Liver (tissue), 9 donors: Measurements from ENCODE around the gene SLC5A6. TPM values are rescaled to one million over a fixed set of nuclear protein-coding genes. Genes with fewer than 3 reads are reported as not detected.

Experiments
- DNase-seq: peaks from one replicate; pipeline ENCODE4 v3.0.0-alpha.2; 2017; ENCODE audit warnings: low spot score
- H3K27ac ChIP-seq, 2 donors: one replicate each; pipeline ENCODE4 v1.7.0; 2013; ENCODE audit warnings: inconsistent platforms in 2 of 2, low read length in 2 of 2, control low read depth in 1 of 2, low read depth in 1 of 2, mild to moderate bottlenecking in 1 of 2
- H3K27me3 ChIP-seq, 4 donors: one replicate each; pipeline versions ENCODE4 v1.6.1 to v1.7.0; 2013; ENCODE audit warnings: low read length in 3 of 4, inconsistent platforms in 1 of 4, mild to moderate bottlenecking in 1 of 4, moderate library complexity in 1 of 4; ENCODE audit not compliant: control insufficient read depth in 4 of 4, insufficient read depth in 4 of 4
- H3K36me3 ChIP-seq, 4 donors: one replicate each; pipeline versions ENCODE4 v1.6.1 to v1.7.0; 2013; ENCODE audit warnings: low read length in 3 of 4, mild to moderate bottlenecking in 3 of 4, low read depth in 1 of 4, moderate library complexity in 1 of 4; ENCODE audit not compliant: control insufficient read depth in 4 of 4, insufficient read depth in 3 of 4
- H3K4me1 ChIP-seq, 4 donors: one replicate each; pipeline versions ENCODE4 v1.6.1 to v1.7.0; 2013; ENCODE audit warnings: low read length in 3 of 4, mild to moderate bottlenecking in 3 of 4, moderate library complexity in 1 of 4; ENCODE audit not compliant: control insufficient read depth in 4 of 4, insufficient read depth in 4 of 4
- H3K4me3 ChIP-seq, 3 donors: one replicate each; pipeline versions ENCODE4 v1.6.1 to v1.7.0; 2013; ENCODE audit warnings: low read length in 3 of 3, control low read depth in 1 of 3, low read depth in 1 of 3, mild to moderate bottlenecking in 1 of 3
- H3K9ac ChIP-seq, 2 donors: one replicate each; pipeline ENCODE4 v1.7.0; 2013; ENCODE audit warnings: low read length in 2 of 2, mild to moderate bottlenecking in 2 of 2, moderate library complexity in 2 of 2, control low read depth in 1 of 2, low read depth in 1 of 2
- H3K9me3 ChIP-seq, 4 donors: one replicate each; pipeline versions ENCODE4 v1.6.1 to v1.7.0; 2013; ENCODE audit warnings: low read length in 3 of 4; ENCODE audit not compliant: control insufficient read depth in 4 of 4
- EGR1 ChIP-seq, 2 donors: IDR thresholded peaks; 2 replicates each; pipeline ENCODE4 v1.6.1; 2016 to 2018; ENCODE audit warnings: antibody characterized with exemption in 2 of 2, low read depth in 2 of 2
- FOXA1 ChIP-seq: IDR thresholded peaks from 2 replicates; pipeline ENCODE4 v1.6.1; 2016; ENCODE audit warnings: antibody characterized with exemption
- FOXA2 ChIP-seq: IDR thresholded peaks from 2 replicates; pipeline ENCODE4 v1.6.1; 2016; ENCODE audit warnings: antibody characterized with exemption
- GABPA ChIP-seq, 2 donors: IDR thresholded peaks in 1 of 2; conservative IDR thresholded peaks in 1 of 2; 2 replicates each; pipeline ENCODE4 v1.6.1; 2016; ENCODE audit warnings: antibody characterized with exemption in 2 of 2, mild to moderate bottlenecking in 1 of 2, moderate library complexity in 1 of 2
- HNF4A ChIP-seq, 2 donors: conservative IDR thresholded peaks; 2 replicates each; pipeline ENCODE4 v1.6.1; 2016; ENCODE audit warnings: antibody characterized with exemption in 2 of 2, mild to moderate bottlenecking in 2 of 2
- HNF4G ChIP-seq: IDR thresholded peaks from 2 replicates; pipeline ENCODE4 v1.6.1; 2016; ENCODE audit warnings: antibody characterized with exemption
- JUND ChIP-seq, 2 donors: IDR thresholded peaks; 2 replicates each; pipeline ENCODE4 v1.6.1; 2016; ENCODE audit warnings: antibody characterized with exemption in 2 of 2
- NR2F2 ChIP-seq: IDR thresholded peaks from 2 replicates; pipeline ENCODE4 v1.6.1; 2016; ENCODE audit warnings: antibody characterized with exemption
- RAD21 ChIP-seq, 2 donors: IDR thresholded peaks; 2 replicates each; pipeline ENCODE4 v1.6.1; 2016; ENCODE audit warnings: antibody characterized with exemption in 2 of 2, mild to moderate bottlenecking in 2 of 2
- RXRA ChIP-seq, 2 donors: IDR thresholded peaks; 2 replicates each; pipeline ENCODE4 v1.6.1; 2017 to 2018; ENCODE audit warnings: antibody characterized with exemption in 2 of 2, mild to moderate bottlenecking in 1 of 2
- SP1 ChIP-seq: IDR thresholded peaks from 2 replicates; pipeline ENCODE4 v1.6.1; 2018; ENCODE audit warnings: antibody characterized with exemption, mild to moderate bottlenecking
- TAF1 ChIP-seq: conservative IDR thresholded peaks from 2 replicates; pipeline ENCODE4 v1.6.1; 2016; ENCODE audit warnings: antibody characterized with exemption, mild to moderate bottlenecking
- YY1 ChIP-seq: IDR thresholded peaks from 2 replicates; pipeline ENCODE4 v1.6.1; 2016; ENCODE audit warnings: antibody characterized with exemption, mild to moderate bottlenecking
- WGBS: extraction: QIAGEN DNeasy Blood & Tissue Kit; methylation state at CpG from one replicate; pipeline ENCODE4 v1.1.7; 2013; 5-methylcytosine and 5-hydroxymethylcytosine counted together
- polyA plus RNA-seq, 2 donors: library from polyadenylated mRNA; stranded (reverse) in 1 of 2; unstranded in 1 of 2; fragments of 200-250 nt in 1 of 2; fragments of >200 nt in 1 of 2; fragmentation: Nextera tagmentation in 1 of 2; extraction: Ambion mirVana in 1 of 2; gene quantifications; one replicate each; pipeline versions ENCODE4 v1.2.1 to v1.2.3, GENCODE V29; 2013 to 2015
- total RNA-seq, 2 donors: library from RNA; depleted of rRNA; stranded (reverse); fragments of >200 nt; gene quantifications; one replicate each; pipeline ENCODE4 v1.2.3, GENCODE V29; 2014
- TF ChIP-seq, protein P1 (sequence below): IDR thresholded peaks from 2 replicates; pipeline ENCODE4 v1.6.1; 2016; ENCODE audit warnings: antibody characterized with exemption
- TF ChIP-seq, protein P2 (sequence below): IDR thresholded peaks from 2 replicates; pipeline ENCODE4 v1.6.1; 2016; ENCODE audit warnings: antibody characterized with exemption
- TF ChIP-seq, protein P3 (sequence below): fragments of 150-350 bp; IDR thresholded peaks from 2 replicates; pipeline ENCODE4 v1.5.1; 2017; ENCODE audit warnings: improper control_type of control experiment, low read depth, low read length; ENCODE audit not compliant: missing input control
- TF ChIP-seq, protein P4 (sequence below): IDR thresholded peaks from 2 replicates; pipeline ENCODE4 v1.6.1; 2016; ENCODE audit warnings: antibody characterized with exemption, mild to moderate bottlenecking
- TF ChIP-seq, protein P5 (sequence below): IDR thresholded peaks from 2 replicates; pipeline ENCODE4 v1.6.1; 2016; ENCODE audit warnings: antibody characterized with exemption
- donor health status: healthy.
- donor health status: healthy.
- donor health status: healthy.
- donor health status: healthy.
- donor health status: healthy.

Gene SLC5A6
- total and polyA plus RNA-seq, 4 donors, result 12.5 to 217 (median 73.0) TPM

DNA sequence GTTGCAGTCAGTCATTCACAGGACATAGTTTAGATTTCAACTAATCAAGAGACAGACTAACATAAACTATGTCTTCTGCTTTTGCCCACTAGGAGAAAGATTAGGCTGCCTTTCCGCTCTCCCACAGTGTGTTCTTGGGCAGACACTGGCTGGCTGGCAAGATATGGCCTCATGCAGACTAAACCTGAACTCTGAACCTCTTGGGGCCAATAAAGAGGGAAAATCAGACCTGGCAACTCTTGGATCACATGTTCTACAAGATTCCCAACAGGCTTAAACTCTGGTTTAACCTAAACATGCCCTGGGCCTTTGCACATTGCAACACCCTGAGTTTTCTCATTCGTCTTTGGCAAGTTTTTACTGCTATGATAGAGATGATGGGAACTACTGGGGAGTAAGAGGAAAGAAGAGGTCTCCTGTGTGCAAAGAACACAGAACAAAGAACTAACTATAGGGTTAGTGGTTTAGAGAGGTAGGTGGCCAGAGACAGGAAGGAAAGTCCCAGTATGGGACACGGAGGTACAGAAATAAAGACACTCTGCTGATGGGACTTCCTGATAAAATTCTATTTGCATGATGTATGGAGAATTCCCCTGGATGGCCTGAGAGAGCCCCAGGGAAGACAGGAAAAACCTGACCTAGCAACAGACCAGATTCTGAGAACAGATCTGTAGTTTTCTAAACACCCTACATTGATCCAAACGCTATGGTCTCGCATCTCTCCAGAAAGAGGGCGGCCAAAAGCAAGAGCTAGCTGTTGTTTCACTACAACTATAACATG lies 2.3 kb downstream of the SLC5A6 start:
- H3K4me3 ChIP-seq, result peak overlapping the region in 1 of 3 donors; percentile 34
- no peaks in the 10 kb centered on the region for H3K9me3 ChIP-seq
- peaks cover 8 to 34% (median 19%) of the 10 kb centered on the region in 4 donors for H3K36me3 ChIP-seq
- TF ChIP-seq GABPA (IDR thresholded peaks at IDR 0.05 in 1 of 2, conservative IDR thresholded peaks at IDR 0.05 in 1 of 2) (no peak), RXRA (IDR thresholded peaks at IDR 0.05) (peak; percentile 68 to 83), SP1 (peak; percentile 59), FOXA2 (peak; percentile 22), NR2F2 (no peak), RAD21 (IDR thresholded peaks at IDR 0.05) (peak; percentile 10 to 33), FOXA1 (no peak), TAF1 (no peak), EGR1 (IDR thresholded peaks at IDR 0.05; ENCODE audit: low read depth in 2 of 2) (no peak), HNF4A (conservative IDR thresholded peaks at IDR 0.05) (peak; percentile 72 to 80), JUND (IDR thresholded peaks at IDR 0.05) (peak in 1 of 2 donors; percentile 70), YY1 (peak; percentile 73), HNF4G (peak; percentile 15)
- TF ChIP-seq, protein P1, sequence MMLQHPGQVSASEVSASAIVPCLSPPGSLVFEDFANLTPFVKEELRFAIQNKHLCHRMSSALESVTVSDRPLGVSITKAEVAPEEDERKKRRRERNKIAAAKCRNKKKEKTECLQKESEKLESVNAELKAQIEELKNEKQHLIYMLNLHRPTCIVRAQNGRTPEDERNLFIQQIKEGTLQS, result no peak
- TF ChIP-seq, protein P2, sequence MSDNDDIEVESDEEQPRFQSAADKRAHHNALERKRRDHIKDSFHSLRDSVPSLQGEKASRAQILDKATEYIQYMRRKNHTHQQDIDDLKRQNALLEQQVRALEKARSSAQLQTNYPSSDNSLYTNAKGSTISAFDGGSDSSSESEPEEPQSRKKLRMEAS, result no peak
- TF ChIP-seq, protein P3, sequence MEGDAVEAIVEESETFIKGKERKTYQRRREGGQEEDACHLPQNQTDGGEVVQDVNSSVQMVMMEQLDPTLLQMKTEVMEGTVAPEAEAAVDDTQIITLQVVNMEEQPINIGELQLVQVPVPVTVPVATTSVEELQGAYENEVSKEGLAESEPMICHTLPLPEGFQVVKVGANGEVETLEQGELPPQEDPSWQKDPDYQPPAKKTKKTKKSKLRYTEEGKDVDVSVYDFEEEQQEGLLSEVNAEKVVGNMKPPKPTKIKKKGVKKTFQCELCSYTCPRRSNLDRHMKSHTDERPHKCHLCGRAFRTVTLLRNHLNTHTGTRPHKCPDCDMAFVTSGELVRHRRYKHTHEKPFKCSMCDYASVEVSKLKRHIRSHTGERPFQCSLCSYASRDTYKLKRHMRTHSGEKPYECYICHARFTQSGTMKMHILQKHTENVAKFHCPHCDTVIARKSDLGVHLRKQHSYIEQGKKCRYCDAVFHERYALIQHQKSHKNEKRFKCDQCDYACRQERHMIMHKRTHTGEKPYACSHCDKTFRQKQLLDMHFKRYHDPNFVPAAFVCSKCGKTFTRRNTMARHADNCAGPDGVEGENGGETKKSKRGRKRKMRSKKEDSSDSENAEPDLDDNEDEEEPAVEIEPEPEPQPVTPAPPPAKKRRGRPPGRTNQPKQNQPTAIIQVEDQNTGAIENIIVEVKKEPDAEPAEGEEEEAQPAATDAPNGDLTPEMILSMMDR, result no peak
- TF ChIP-seq, protein P4, sequence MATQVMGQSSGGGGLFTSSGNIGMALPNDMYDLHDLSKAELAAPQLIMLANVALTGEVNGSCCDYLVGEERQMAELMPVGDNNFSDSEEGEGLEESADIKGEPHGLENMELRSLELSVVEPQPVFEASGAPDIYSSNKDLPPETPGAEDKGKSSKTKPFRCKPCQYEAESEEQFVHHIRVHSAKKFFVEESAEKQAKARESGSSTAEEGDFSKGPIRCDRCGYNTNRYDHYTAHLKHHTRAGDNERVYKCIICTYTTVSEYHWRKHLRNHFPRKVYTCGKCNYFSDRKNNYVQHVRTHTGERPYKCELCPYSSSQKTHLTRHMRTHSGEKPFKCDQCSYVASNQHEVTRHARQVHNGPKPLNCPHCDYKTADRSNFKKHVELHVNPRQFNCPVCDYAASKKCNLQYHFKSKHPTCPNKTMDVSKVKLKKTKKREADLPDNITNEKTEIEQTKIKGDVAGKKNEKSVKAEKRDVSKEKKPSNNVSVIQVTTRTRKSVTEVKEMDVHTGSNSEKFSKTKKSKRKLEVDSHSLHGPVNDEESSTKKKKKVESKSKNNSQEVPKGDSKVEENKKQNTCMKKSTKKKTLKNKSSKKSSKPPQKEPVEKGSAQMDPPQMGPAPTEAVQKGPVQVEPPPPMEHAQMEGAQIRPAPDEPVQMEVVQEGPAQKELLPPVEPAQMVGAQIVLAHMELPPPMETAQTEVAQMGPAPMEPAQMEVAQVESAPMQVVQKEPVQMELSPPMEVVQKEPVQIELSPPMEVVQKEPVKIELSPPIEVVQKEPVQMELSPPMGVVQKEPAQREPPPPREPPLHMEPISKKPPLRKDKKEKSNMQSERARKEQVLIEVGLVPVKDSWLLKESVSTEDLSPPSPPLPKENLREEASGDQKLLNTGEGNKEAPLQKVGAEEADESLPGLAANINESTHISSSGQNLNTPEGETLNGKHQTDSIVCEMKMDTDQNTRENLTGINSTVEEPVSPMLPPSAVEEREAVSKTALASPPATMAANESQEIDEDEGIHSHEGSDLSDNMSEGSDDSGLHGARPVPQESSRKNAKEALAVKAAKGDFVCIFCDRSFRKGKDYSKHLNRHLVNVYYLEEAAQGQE, result peak; percentile 28
- TF ChIP-seq, protein P5, sequence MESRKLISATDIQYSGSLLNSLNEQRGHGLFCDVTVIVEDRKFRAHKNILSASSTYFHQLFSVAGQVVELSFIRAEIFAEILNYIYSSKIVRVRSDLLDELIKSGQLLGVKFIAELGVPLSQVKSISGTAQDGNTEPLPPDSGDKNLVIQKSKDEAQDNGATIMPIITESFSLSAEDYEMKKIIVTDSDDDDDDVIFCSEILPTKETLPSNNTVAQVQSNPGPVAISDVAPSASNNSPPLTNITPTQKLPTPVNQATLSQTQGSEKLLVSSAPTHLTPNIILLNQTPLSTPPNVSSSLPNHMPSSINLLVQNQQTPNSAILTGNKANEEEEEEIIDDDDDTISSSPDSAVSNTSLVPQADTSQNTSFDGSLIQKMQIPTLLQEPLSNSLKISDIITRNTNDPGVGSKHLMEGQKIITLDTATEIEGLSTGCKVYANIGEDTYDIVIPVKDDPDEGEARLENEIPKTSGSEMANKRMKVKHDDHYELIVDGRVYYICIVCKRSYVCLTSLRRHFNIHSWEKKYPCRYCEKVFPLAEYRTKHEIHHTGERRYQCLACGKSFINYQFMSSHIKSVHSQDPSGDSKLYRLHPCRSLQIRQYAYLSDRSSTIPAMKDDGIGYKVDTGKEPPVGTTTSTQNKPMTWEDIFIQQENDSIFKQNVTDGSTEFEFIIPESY, result no peak
- H3K27ac ChIP-seq, result no peak overlapping the region
- DNase-seq, result no peak
- H3K27me3 ChIP-seq, result no peaks in the 10 kb centered on the region
- H3K4me1 ChIP-seq, result peaks cover 5 to 17% (median 9%) of the 10 kb centered on the region in 4 donors
- H3K9ac ChIP-seq, result no peak overlapping the region
- 79% methylated on average over 6 of the region's 6 CpGs for WGBS
